ENCODE results near the gene AP4E1.

DNA sequence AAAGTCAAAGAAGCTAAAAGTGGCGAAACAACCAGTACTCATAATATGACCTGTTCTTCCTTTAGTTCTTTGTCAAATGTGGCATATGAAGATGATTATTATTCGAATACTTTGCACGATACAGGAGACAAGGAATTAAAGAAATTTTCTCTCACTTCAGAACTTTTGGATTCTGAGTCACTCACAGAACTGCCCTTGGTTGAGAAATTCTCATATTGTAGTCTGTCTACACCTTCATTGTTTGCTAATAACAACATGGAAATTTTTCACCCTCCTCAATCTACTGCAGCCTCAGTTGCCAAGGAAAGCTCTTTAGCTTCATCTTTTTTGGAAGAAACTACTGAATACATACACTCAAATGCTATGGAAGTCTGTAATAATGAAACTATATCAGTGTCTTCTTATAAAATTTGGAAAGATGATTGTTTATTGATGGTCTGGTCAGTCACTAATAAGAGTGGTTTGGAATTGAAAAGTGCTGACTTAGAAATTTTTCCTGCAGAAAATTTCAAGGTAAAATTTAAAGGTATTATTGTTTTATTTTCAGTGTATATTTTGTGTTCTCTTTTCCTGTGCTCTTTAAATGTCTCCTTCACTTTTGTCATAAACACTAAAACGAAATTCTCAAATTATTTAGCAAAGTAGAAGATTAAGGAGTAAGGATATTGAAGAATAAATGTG, 89.0 kb downstream of the AP4E1 start:
- TF ChIP-seq SIN3A (IDR thresholded peaks at IDR 0.05; ENCODE audit: borderline replicate concordance, insufficient read depth, low read length) (no peak), POLR2AphosphoS5 (IDR thresholded peaks at IDR 0.05; ENCODE audit: low read depth, low read length) (no peak), TAF1 (IDR thresholded peaks at IDR 0.05; ENCODE audit: borderline replicate concordance, insufficient read depth, low read length) (no peak)
